ENCODE measurements around the gene ESYT1. TPM values are rescaled to one million over a fixed set of nuclear protein-coding genes. Genes with fewer than 3 reads are reported as not detected.

The ESYT1 gene
- total RNA-seq, 1 donor from 2014 or later = 75.3 TPM

DNA sequence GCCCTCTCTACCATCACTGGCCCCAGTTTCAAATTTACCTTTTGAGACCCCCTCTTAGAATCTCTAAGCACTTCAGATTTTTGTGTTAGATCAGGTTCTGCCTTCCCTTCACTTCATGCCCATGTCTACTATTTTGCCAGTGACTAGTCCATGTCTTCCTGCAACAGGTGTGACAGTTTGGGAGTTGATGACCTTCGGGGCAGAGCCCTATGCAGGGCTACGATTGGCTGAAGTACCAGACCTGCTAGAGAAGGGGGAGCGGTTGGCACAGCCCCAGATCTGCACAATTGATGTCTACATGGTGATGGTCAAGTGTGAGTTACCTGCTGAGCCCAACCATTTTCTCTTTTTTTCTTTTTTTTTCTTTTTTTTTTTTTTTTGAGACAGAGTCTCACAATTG is 29.5 kb upstream of the ESYT1 start:
- H3K4me3 ChIP-seq = no peak overlapping the region
- no peaks in the 10 kb centered on the region for H3K9me3 ChIP-seq (ENCODE audit: low read depth)
- peaks cover 7% of the 10 kb centered on the region for H3F3A ChIP-seq (ENCODE audit: low read depth)
- H3K27me3 ChIP-seq = no peaks in the 10 kb centered on the region
- no peak overlapping the region for H3K9ac ChIP-seq
- Mint-ChIP-seq H3K9me3 (no peaks in the 10 kb centered on the region), H3K36me3 (no peaks in the 10 kb centered on the region), H3K4me1 (peaks cover 12% of the 10 kb centered on the region), H3K4me3 (no peak overlapping the region), H3K27me3 (ENCODE audit: insufficient read depth, low read depth) (peaks cover 2% of the 10 kb centered on the region), H3K27ac (no peak overlapping the region)
- DNase-seq (ENCODE audit: low spot score) = no peak
- TF ChIP-seq, protein P1, sequence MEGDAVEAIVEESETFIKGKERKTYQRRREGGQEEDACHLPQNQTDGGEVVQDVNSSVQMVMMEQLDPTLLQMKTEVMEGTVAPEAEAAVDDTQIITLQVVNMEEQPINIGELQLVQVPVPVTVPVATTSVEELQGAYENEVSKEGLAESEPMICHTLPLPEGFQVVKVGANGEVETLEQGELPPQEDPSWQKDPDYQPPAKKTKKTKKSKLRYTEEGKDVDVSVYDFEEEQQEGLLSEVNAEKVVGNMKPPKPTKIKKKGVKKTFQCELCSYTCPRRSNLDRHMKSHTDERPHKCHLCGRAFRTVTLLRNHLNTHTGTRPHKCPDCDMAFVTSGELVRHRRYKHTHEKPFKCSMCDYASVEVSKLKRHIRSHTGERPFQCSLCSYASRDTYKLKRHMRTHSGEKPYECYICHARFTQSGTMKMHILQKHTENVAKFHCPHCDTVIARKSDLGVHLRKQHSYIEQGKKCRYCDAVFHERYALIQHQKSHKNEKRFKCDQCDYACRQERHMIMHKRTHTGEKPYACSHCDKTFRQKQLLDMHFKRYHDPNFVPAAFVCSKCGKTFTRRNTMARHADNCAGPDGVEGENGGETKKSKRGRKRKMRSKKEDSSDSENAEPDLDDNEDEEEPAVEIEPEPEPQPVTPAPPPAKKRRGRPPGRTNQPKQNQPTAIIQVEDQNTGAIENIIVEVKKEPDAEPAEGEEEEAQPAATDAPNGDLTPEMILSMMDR (IDR thresholded peaks at IDR 0.05) = no peak
- TF ChIP-seq EZH2 (IDR thresholded peaks at IDR 0.05) (no peak), EZH2phosphoT487 (IDR thresholded peaks at IDR 0.05) (no peak)
- H3K27ac ChIP-seq = no peak overlapping the region
- H3K4me2 ChIP-seq = no peak overlapping the region
- no peaks in the 10 kb centered on the region for H3K36me3 ChIP-seq
- H3K4me1 ChIP-seq = no peaks in the 10 kb centered on the region
- H2AFZ ChIP-seq (replicated peaks) = no peak overlapping the region
- H4K20me1 ChIP-seq (ENCODE audit: low read depth) = no peaks in the 10 kb centered on the region
- peaks cover 8% of the 10 kb centered on the region for H3K79me2 ChIP-seq (ENCODE audit: low read depth)

GRCh38 chr12:56099787-56100186 is 28.3 kb upstream of the ESYT1 start:
- H3F3A ChIP-seq (ENCODE audit: low read depth) = peaks cover 11% of the 10 kb centered on the region
- Mint-ChIP-seq H3K27ac (no peak overlapping the region), H3K27me3 (ENCODE audit: insufficient read depth, low read depth) (peaks cover 3% of the 10 kb centered on the region), H3K4me3 (no peak overlapping the region), H3K4me1 (peaks cover 12% of the 10 kb centered on the region), H3K9me3 (no peaks in the 10 kb centered on the region), H3K36me3 (no peaks in the 10 kb centered on the region)
- peaks cover under 1% of the 10 kb centered on the region for H4K20me1 ChIP-seq (ENCODE audit: low read depth)
- TF ChIP-seq EZH2phosphoT487 (IDR thresholded peaks at IDR 0.05) (no peak), EZH2 (IDR thresholded peaks at IDR 0.05) (no peak)
- TF ChIP-seq, protein P1 (IDR thresholded peaks at IDR 0.05) = no peak
- peaks cover 12% of the 10 kb centered on the region for H3K79me2 ChIP-seq (ENCODE audit: low read depth)
- no peak overlapping the region for H3K27ac ChIP-seq
- H3K9me3 ChIP-seq (ENCODE audit: low read depth) = no peaks in the 10 kb centered on the region
- no peaks in the 10 kb centered on the region for H3K4me1 ChIP-seq
- no peak overlapping the region for H3K9ac ChIP-seq
- DNase-seq (ENCODE audit: low spot score) = no peak
- H2AFZ ChIP-seq (replicated peaks) = no peak overlapping the region
- no peak overlapping the region for H3K4me3 ChIP-seq
- no peak overlapping the region for H3K4me2 ChIP-seq
- H3K36me3 ChIP-seq = no peaks in the 10 kb centered on the region
- no peaks in the 10 kb centered on the region for H3K27me3 ChIP-seq

DNA sequence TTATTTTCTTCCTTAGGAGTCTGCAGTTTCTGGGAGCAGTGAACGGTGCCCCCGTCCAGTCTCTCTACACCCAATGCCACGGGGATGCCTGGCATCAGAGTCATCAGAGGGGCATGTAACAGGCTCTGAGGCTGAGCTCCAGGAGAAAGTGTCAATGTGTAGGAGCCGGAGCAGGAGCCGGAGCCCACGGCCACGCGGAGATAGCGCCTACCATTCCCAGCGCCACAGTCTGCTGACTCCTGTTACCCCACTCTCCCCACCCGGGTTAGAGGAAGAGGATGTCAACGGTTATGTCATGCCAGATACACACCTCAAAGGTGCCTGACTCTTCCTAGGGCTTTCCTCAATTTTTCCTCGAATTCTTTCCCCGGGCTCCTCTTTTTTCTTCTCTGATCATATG is 27.0 kb upstream of the ESYT1 start:
- Mint-ChIP-seq H3K36me3 (no peaks in the 10 kb centered on the region), H3K9me3 (no peaks in the 10 kb centered on the region), H3K27me3 (ENCODE audit: insufficient read depth, low read depth) (peaks cover 3% of the 10 kb centered on the region), H3K27ac (no peak overlapping the region), H3K4me3 (no peak overlapping the region), H3K4me1 (peaks cover 21% of the 10 kb centered on the region)
- Histone ChIP-seq H3K27ac (no peak overlapping the region), H3K9ac (no peak overlapping the region), H3K4me3 (no peak overlapping the region), H4K20me1 (ENCODE audit: low read depth) (peaks cover 14% of the 10 kb centered on the region), H3K27me3 (no peaks in the 10 kb centered on the region), H3K4me1 (peaks cover 9% of the 10 kb centered on the region), H3F3A (ENCODE audit: low read depth) (peaks cover 11% of the 10 kb centered on the region), H3K4me2 (no peak overlapping the region), H2AFZ (replicated peaks) (no peak overlapping the region), H3K79me2 (ENCODE audit: low read depth) (peaks cover 25% of the 10 kb centered on the region), H3K9me3 (ENCODE audit: low read depth) (no peaks in the 10 kb centered on the region), H3K36me3 (no peaks in the 10 kb centered on the region)
- no peak for DNase-seq (ENCODE audit: low spot score)
- TF ChIP-seq EZH2 (IDR thresholded peaks at IDR 0.05) (no peak), EZH2phosphoT487 (IDR thresholded peaks at IDR 0.05) (no peak)
- TF ChIP-seq, protein P1 (IDR thresholded peaks at IDR 0.05) = no peak

All from neural progenitor cell (in vitro differentiated cells).